GM19238 (cell line): Measurements from ENCODE around the gene ABCB4.

ENCODE experiments used
- DNase-seq: peaks from one replicate; pipeline ENCODE4 v3.0.0; 2011; ENCODE audit warnings: low spot score; ENCODE audit not compliant: insufficient read length

The ABCB4 gene

GRCh38 chr7:87354749-87355148 lies 120.7 kb downstream of the ABCB4 start:
- DNase-seq = no peak
